ENCODE results near the gene GP1BB.

- no peak for TF ChIP-seq CTCF (conservative IDR thresholded peaks at IDR 0.05)
- no peak for TF ChIP-seq ZFX (IDR thresholded peaks at IDR 0.05)
These were observed 49.5 kb downstream of the GP1BB start for GRCh38 chr22:19772673-19773469.
